ENCODE data around the gene YEATS2. TPM values are rescaled to one million over a fixed set of nuclear protein-coding genes. Genes with fewer than 3 reads are reported as not detected.

Gene YEATS2
- polyA plus RNA-seq, 1 experiment = 38.3 TPM

DNA sequence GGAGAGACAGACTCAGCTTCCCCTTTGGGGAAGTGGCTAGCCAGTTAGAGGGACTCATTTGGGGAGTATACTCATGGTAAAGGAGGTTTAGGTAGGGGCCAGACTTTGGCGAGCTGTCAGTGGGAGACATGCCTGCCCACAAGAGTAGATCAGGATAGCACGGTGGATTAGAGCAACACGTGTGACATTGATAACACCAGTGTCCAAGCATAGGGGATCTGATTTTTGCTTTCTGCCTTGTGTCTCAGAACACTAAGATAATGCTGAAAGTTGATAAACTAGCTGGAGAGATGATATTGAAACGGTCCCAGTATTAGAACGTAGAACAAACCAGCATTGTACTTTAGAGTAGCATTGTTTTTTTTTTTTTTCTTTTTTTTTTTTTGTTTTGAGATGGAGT, 101.9 kb downstream of the YEATS2 start:
- no peaks in the 10 kb centered on the region for H3K9me3 ChIP-seq (ENCODE audit: control insufficient read depth, insufficient read depth, low read length)
- CTCF ChIA-PET = no interaction called here

DNA sequence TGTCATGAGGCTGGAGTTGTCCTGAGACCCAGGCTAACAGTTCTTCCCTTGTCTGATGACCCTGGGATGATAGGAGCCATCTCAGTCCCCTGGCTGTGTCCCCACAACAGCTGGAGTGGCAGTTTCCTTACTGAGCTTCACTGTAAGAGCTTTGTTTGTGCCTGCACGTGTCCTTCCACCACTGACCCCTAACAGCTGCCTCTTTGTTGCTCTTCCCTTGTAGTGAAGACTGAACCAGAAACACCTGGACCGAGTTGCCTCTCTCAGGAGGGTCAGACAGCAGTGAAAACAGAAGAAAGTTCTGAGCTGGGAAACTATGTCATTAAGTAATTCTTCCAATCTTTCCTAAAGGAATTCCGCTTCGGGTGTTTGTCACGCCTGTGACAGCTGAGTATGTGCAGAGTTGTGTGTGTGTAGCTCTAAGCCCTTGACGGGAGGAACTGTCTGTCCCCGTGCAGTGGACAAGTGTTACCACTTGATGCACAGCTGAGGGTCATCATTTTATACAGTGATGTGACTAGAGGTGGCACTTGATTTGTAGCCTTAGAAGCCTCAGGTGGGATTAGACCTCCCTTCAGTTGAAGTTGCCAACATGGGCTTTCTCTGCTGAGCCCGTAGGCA, 102.8 kb downstream of the YEATS2 start:
- no peak overlapping the region for H3K27ac ChIP-seq (ENCODE audit: low read depth, low read length)
- ChIA-PET CTCF (no interaction called here), POLR2A (no interaction called here)
- H3K9me3 ChIP-seq (ENCODE audit: control insufficient read depth, insufficient read depth, low read length) = no peaks in the 10 kb centered on the region
- no peak for TF ChIP-seq CTCF (IDR thresholded peaks at IDR 0.05; ENCODE audit: low read depth, low read length)
- no peak for DNase-seq (ENCODE audit: low read depth, low spot score)
- no peak overlapping the region for H3K4me3 ChIP-seq (ENCODE audit: low read depth, low read length)
- no peaks in the 10 kb centered on the region for H3K27me3 ChIP-seq (ENCODE audit: control insufficient read depth, insufficient read depth, low read length)

More for the DNA sequence above, 101.9 kb downstream of the YEATS2 start:
- POLR2A ChIA-PET = no interaction called here
- no peak for DNase-seq (ENCODE audit: low read depth, low spot score)
- TF ChIP-seq CTCF (IDR thresholded peaks at IDR 0.05; ENCODE audit: low read depth, low read length) = no peak
- Histone ChIP-seq H3K27ac (ENCODE audit: low read depth, low read length) (no peak overlapping the region), H3K27me3 (ENCODE audit: control insufficient read depth, insufficient read depth, low read length) (no peaks in the 10 kb centered on the region), H3K4me3 (ENCODE audit: low read depth, low read length) (no peak overlapping the region)

GRCh38 chr3:183801601-183802000, 104.0 kb downstream of the YEATS2 start:
- H3K4me3 ChIP-seq (ENCODE audit: low read depth, low read length) = no peak overlapping the region
- no peaks in the 10 kb centered on the region for H3K27me3 ChIP-seq (ENCODE audit: control insufficient read depth, insufficient read depth, low read length)
- ChIA-PET POLR2A (no interaction called here), CTCF (no interaction called here)
- DNase-seq (ENCODE audit: low read depth, low spot score) = no peak
- H3K27ac ChIP-seq (ENCODE audit: low read depth, low read length) = no peak overlapping the region
- H3K9me3 ChIP-seq (ENCODE audit: control insufficient read depth, insufficient read depth, low read length) = no peaks in the 10 kb centered on the region
- no peak for TF ChIP-seq CTCF (IDR thresholded peaks at IDR 0.05; ENCODE audit: low read depth, low read length)

- POLR2A ChIA-PET = no interaction called here
Observed at GRCh38 chr3:183802989-183803388, 105.4 kb downstream of the YEATS2 start.

More at GRCh38 chr3:183802989-183803388, 105.4 kb downstream of the YEATS2 start:
- DNase-seq (ENCODE audit: low read depth, low spot score) = no peak
- Histone ChIP-seq H3K27ac (ENCODE audit: low read depth, low read length) (no peak overlapping the region), H3K9me3 (ENCODE audit: control insufficient read depth, insufficient read depth, low read length) (no peaks in the 10 kb centered on the region), H3K27me3 (ENCODE audit: control insufficient read depth, insufficient read depth, low read length) (no peaks in the 10 kb centered on the region), H3K4me3 (ENCODE audit: low read depth, low read length) (no peak overlapping the region)
- TF ChIP-seq CTCF (IDR thresholded peaks at IDR 0.05; ENCODE audit: low read depth, low read length) = no peak
- CTCF ChIA-PET = no interaction called here

Data from AG04450 (cell line).